Panc1 (cell line): ENCODE data around the gene MTNR1A.

ENCODE experiments used
- CTCF ChIP-seq: fragments of 450-650 bp; IDR thresholded peaks from 2 replicates; pipeline ENCODE4 v1.5.1; 2017; ENCODE audit warnings: mild to moderate bottlenecking
- POLR2AphosphoS5 ChIP-seq: IDR thresholded peaks from 2 replicates; pipeline ENCODE4 v1.6.1; 2012; ENCODE audit warnings: mild to moderate bottlenecking, low read depth, low read length, moderate library complexity
- REST ChIP-seq, 2 experiments: IDR thresholded peaks; 2 replicates each; pipeline ENCODE4 v1.6.1; 2011 to 2012; ENCODE audit warnings: low read depth in 2 of 2, control low read depth in 1 of 2, low read length in 1 of 2, mild to moderate bottlenecking in 1 of 2, moderate library complexity in 1 of 2; ENCODE audit not compliant: insufficient read depth in 1 of 2
- SIN3A ChIP-seq: IDR thresholded peaks from 2 replicates; pipeline ENCODE4 v1.6.1; 2012; ENCODE audit warnings: low read depth, mild to moderate bottlenecking, low read length, moderate library complexity, borderline replicate concordance; ENCODE audit not compliant: insufficient read depth
- TCF7L2 ChIP-seq: IDR thresholded peaks from 2 replicates; pipeline ENCODE4 v1.6.1; 2011; ENCODE audit warnings: mild to moderate bottlenecking, low read depth, low read length, inconsistent platforms

GRCh38 chr4:186497043-186497442, 58.3 kb downstream of the MTNR1A start:
- no peak for TF ChIP-seq CTCF
- TF ChIP-seq REST (IDR thresholded peaks at IDR 0.05; ENCODE audit: insufficient read depth in 1 of 2, low read depth in 2 of 2, low read length in 1 of 2): no peak
- TF ChIP-seq POLR2AphosphoS5: no peak
- TF ChIP-seq SIN3A: no peak
- TF ChIP-seq TCF7L2: no peak
